H9 (cell line): ENCODE data around the gene DPEP3. TPM values are rescaled to one million over a fixed set of nuclear protein-coding genes. Genes with fewer than 3 reads are reported as not detected.

ENCODE experiments used
- DNase-seq: peaks from one replicate; pipeline ENCODE4 v3.0.0-alpha.2; 2017
- H2AFZ ChIP-seq: one replicate; pipeline ENCODE4 v1.6.1; 2013; ENCODE audit warnings: mild to moderate bottlenecking, low read length, control low read depth, moderate library complexity
- H2AK5ac ChIP-seq: 2 replicates; pipeline ENCODE4 v1.6.1; 2013; ENCODE audit warnings: low read length, control low read depth, mixed read lengths; ENCODE audit not compliant: insufficient read length
- H2BK120ac ChIP-seq: one replicate; pipeline ENCODE4 v1.6.1; 2013; ENCODE audit warnings: low read depth, mild to moderate bottlenecking, low read length, control low read depth, inconsistent platforms; ENCODE audit not compliant: poor library complexity, severe bottlenecking
- H2BK12ac ChIP-seq: 2 replicates; pipeline ENCODE4 v1.6.1; 2013; ENCODE audit warnings: low read length, control low read depth, mixed read lengths, low read depth; ENCODE audit not compliant: insufficient read length
- H2BK15ac ChIP-seq: 2 replicates; pipeline ENCODE4 v1.6.1; 2013; ENCODE audit warnings: low read depth, low read length, control low read depth
- H2BK20ac ChIP-seq: one replicate; pipeline ENCODE4 v1.6.1; 2013; ENCODE audit warnings: low read depth, mild to moderate bottlenecking, low read length, control low read depth, inconsistent platforms; ENCODE audit not compliant: poor library complexity, severe bottlenecking
- H2BK5ac ChIP-seq: 2 replicates; pipeline ENCODE4 v1.6.1; 2013; ENCODE audit warnings: low read length, control low read depth, mixed read lengths; ENCODE audit not compliant: insufficient read length
- H3K14ac ChIP-seq: 2 replicates; pipeline ENCODE4 v1.6.1; 2013; ENCODE audit warnings: low read length, control low read depth; ENCODE audit not compliant: insufficient read depth
- H3K18ac ChIP-seq: 2 replicates; pipeline ENCODE4 v1.6.1; 2013; ENCODE audit warnings: low read depth, mild to moderate bottlenecking, mixed read lengths, low read length, control low read depth; ENCODE audit not compliant: insufficient read length
- H3K23ac ChIP-seq: 2 replicates; pipeline ENCODE4 v1.6.1; 2013; ENCODE audit warnings: low read length, control low read depth, mixed read lengths, low read depth; ENCODE audit not compliant: insufficient read length
- H3K23me2 ChIP-seq: 2 replicates; pipeline ENCODE4 v1.6.1; 2013; ENCODE audit warnings: low read depth, mild to moderate bottlenecking, mixed read lengths, low read length, control low read depth; ENCODE audit not compliant: insufficient read length, poor library complexity, severe bottlenecking
- H3K27ac ChIP-seq: 2 replicates; pipeline ENCODE4 v1.5.1; 2013; ENCODE audit warnings: low read length, control low read depth, mixed read lengths, low read depth; ENCODE audit not compliant: insufficient read length
- H3K27me3 ChIP-seq: 2 replicates; pipeline ENCODE4 v1.6.1; 2013; ENCODE audit warnings: low read length, control low read depth, inconsistent platforms; ENCODE audit not compliant: insufficient read depth
- H3K4ac ChIP-seq: 2 replicates; pipeline ENCODE4 v1.6.1; 2013; ENCODE audit warnings: low read depth, mild to moderate bottlenecking, control low read depth, inconsistent platforms, low read length, moderate library complexity
- H3K4me1 ChIP-seq: 2 replicates; pipeline ENCODE4 v1.6.1; 2013; ENCODE audit warnings: low read length, control low read depth, inconsistent platforms; ENCODE audit not compliant: insufficient read depth
- H3K4me2 ChIP-seq: 2 replicates; pipeline ENCODE4 v1.6.1; 2013; ENCODE audit warnings: low read length, control low read depth, mixed read lengths; ENCODE audit not compliant: insufficient read length, insufficient read depth
- H3K56ac ChIP-seq: 2 replicates; pipeline ENCODE4 v1.6.1; 2013; ENCODE audit warnings: low read depth, mild to moderate bottlenecking, mixed read lengths, low read length, control low read depth; ENCODE audit not compliant: insufficient read length
- H3K79me1 ChIP-seq: 2 replicates; pipeline ENCODE4 v1.6.1; 2013; ENCODE audit warnings: low read depth, mild to moderate bottlenecking, moderate library complexity, low read length, control low read depth, inconsistent platforms; ENCODE audit not compliant: insufficient read depth, poor library complexity, severe bottlenecking
- H3K79me2 ChIP-seq: 2 replicates; pipeline ENCODE4 v1.6.1; 2013; ENCODE audit warnings: low read length, control low read depth, inconsistent platforms; ENCODE audit not compliant: insufficient read depth
- H3K9ac ChIP-seq: 2 replicates; pipeline ENCODE4 v1.6.1; 2013; ENCODE audit warnings: low read length, control low read depth, mixed read lengths; ENCODE audit not compliant: insufficient read length; ENCODE audit errors: extremely low read depth
- H3K9me3 ChIP-seq: one replicate; pipeline ENCODE4 v1.6.1; 2013; ENCODE audit warnings: low read depth, low read length, inconsistent platforms; ENCODE audit not compliant: control insufficient read depth
- H3T11ph ChIP-seq: one replicate; pipeline ENCODE4 v1.6.1; 2013; ENCODE audit warnings: mild to moderate bottlenecking, low read length, control low read depth, inconsistent platforms
- H4K20me1 ChIP-seq: one replicate; pipeline ENCODE4 v1.6.1; 2013; ENCODE audit not compliant: control insufficient read depth, insufficient read length, insufficient read depth
- H4K5ac ChIP-seq: 2 replicates; pipeline ENCODE4 v1.6.1; 2013; ENCODE audit warnings: low read depth, mild to moderate bottlenecking, mixed read lengths, low read length, control low read depth; ENCODE audit not compliant: insufficient read length
- H4K8ac ChIP-seq: replicated peaks from 2 replicates; pipeline ENCODE4 v1.6.1; 2013; ENCODE audit warnings: low read length, control low read depth, mixed read lengths, low read depth; ENCODE audit not compliant: insufficient read length
- H4K91ac ChIP-seq: 2 replicates; pipeline ENCODE4 v1.6.1; 2013; ENCODE audit warnings: low read depth, mild to moderate bottlenecking, moderate library complexity, mixed read lengths, low read length, control low read depth; ENCODE audit not compliant: insufficient read length
- H3K27ac Mint-ChIP-seq, 3 experiments: 2 replicates in 2 of 3; 3 replicates in 1 of 3; pipeline ENCODE4 v1.8.0; 2020 to 2021; ENCODE audit warnings: mixed read lengths in 3 of 3, mild to moderate bottlenecking in 1 of 3, moderate library complexity in 1 of 3
- H3K27me3 Mint-ChIP-seq: 2 replicates; pipeline ENCODE4 v1.8.0; 2021; ENCODE audit warnings: low read depth, mild to moderate bottlenecking, moderate library complexity, mixed read lengths
- H3K36me3 Mint-ChIP-seq, 3 experiments: 2 replicates in 2 of 3; 3 replicates in 1 of 3; pipeline ENCODE4 v1.8.0; 2020 to 2021; ENCODE audit warnings: low read depth in 3 of 3, mixed read lengths in 3 of 3; ENCODE audit not compliant: insufficient read depth in 1 of 3
- H3K4me1 Mint-ChIP-seq, 2 experiments: 2 replicates each; pipeline ENCODE4 v1.8.0; 2020; ENCODE audit warnings: mixed read lengths in 2 of 2
- H3K4me3 Mint-ChIP-seq, 2 experiments: 2 replicates in 1 of 2; 3 replicates in 1 of 2; pipeline ENCODE4 v1.8.0; 2020 to 2021; ENCODE audit warnings: mild to moderate bottlenecking in 2 of 2, mixed read lengths in 2 of 2, moderate library complexity in 1 of 2
- H3K9me3 Mint-ChIP-seq, 2 experiments: 2 replicates in 1 of 2; 3 replicates in 1 of 2; pipeline ENCODE4 v1.8.0; 2020; ENCODE audit warnings: mild to moderate bottlenecking in 2 of 2, mixed read lengths in 2 of 2, moderate library complexity in 1 of 2
- WGBS: extraction: QIAGEN DNeasy Blood & Tissue Kit; methylation state at CpG from one replicate; pipeline ENCODE4 v1.1.7; 2013; ENCODE audit warnings: missing lambda C conversion rate, low lambda C conversion rate, mixed read lengths; ENCODE audit not compliant: insufficient read length; ENCODE audit errors: extremely low coverage; 5-methylcytosine and 5-hydroxymethylcytosine counted together
- total RNA-seq: library from RNA; stranded (reverse); gene quantifications from 2 replicates; pipeline ENCODE4 v1.2.1, GENCODE V29; 2021
- TF ChIP-seq, protein P1 (sequence below): fragments of 200-600 bp; sonication (generic); conservative IDR thresholded peaks from 3 replicates; pipeline ENCODE4 v1.8.0; 2021; ENCODE audit warnings: antibody characterized with exemption, mild to moderate bottlenecking

The DPEP3 gene
- total RNA-seq, 1 experiment from 2014 or later, result 0.68 TPM

- Histone ChIP-seq H2BK20ac (no peak overlapping the region), H3K9ac (no peak overlapping the region), H3K14ac (no peak overlapping the region), H2BK5ac (no peak overlapping the region), H2AFZ (no peak overlapping the region), H2BK15ac (no peak overlapping the region), H3K9me3 (no peaks in the 10 kb centered on the region), H4K5ac (no peak overlapping the region), H3T11ph (no peak overlapping the region), H4K20me1 (no peaks in the 10 kb centered on the region), H3K56ac (no peak overlapping the region), H3K27ac (no peak overlapping the region), H3K4me1 (no peaks in the 10 kb centered on the region), H3K79me1 (no peaks in the 10 kb centered on the region), H2BK120ac (no peak overlapping the region), H4K8ac (no peak overlapping the region), H2AK5ac (no peak overlapping the region), H3K27me3 (no peaks in the 10 kb centered on the region), H2BK12ac (no peak overlapping the region), H3K18ac (no peak overlapping the region), H3K4me2 (no peak overlapping the region), H3K4ac (no peak overlapping the region), H3K23me2 (no peaks in the 10 kb centered on the region), H3K79me2 (no peaks in the 10 kb centered on the region), H3K23ac (no peak overlapping the region), H4K91ac (no peak overlapping the region)
- H3K36me3 Mint-ChIP-seq, result peaks cover 17 to 75% (median 47%) of the 10 kb centered on the region in 3 experiments
- WGBS, result no CpG with 5 or more reads among the region's 9 CpGs
- no peak overlapping the region for H3K27ac Mint-ChIP-seq
- H3K27me3 Mint-ChIP-seq, result no peaks in the 10 kb centered on the region
- no peak overlapping the region for H3K4me3 Mint-ChIP-seq
- no peaks in the 10 kb centered on the region for H3K4me1 Mint-ChIP-seq
- no peak for DNase-seq
- H3K9me3 Mint-ChIP-seq, result no peaks in the 10 kb centered on the region
- TF ChIP-seq, protein P1, sequence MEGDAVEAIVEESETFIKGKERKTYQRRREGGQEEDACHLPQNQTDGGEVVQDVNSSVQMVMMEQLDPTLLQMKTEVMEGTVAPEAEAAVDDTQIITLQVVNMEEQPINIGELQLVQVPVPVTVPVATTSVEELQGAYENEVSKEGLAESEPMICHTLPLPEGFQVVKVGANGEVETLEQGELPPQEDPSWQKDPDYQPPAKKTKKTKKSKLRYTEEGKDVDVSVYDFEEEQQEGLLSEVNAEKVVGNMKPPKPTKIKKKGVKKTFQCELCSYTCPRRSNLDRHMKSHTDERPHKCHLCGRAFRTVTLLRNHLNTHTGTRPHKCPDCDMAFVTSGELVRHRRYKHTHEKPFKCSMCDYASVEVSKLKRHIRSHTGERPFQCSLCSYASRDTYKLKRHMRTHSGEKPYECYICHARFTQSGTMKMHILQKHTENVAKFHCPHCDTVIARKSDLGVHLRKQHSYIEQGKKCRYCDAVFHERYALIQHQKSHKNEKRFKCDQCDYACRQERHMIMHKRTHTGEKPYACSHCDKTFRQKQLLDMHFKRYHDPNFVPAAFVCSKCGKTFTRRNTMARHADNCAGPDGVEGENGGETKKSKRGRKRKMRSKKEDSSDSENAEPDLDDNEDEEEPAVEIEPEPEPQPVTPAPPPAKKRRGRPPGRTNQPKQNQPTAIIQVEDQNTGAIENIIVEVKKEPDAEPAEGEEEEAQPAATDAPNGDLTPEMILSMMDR, result no peak
These were observed 22.7 kb downstream of the DPEP3 start for GRCh38 chr16:67957622-67958021.
